NCI-H748 (cell line): ENCODE data around the gene P2RY12.

ENCODE experiments used
- DNase-seq: peaks from one replicate; lab custom pipeline; 2025; ENCODE audit not compliant: unreplicated experiment; lab: John Stamatoyannopoulos, UW

Gene P2RY12

DNA sequence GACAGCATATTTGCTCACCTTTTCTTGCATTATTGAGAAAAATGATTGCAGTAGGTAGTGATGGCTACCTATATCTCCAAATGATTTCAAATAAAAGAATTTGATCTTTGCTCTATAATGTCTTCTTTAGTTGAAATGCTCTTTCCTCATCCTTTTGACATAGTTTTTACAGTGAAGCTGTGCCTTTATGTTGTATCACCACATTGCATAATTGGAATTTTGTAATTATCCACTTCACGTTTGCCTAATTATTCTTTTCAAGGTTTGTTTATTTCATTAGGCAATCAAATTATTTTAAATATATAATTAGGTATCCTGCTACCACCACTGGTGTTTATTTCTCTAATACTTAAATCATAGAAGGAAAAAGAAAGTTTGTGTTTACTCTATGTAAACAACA, 33.9 kb downstream of the P2RY12 start:
- DNase-seq, result no peak

DNA sequence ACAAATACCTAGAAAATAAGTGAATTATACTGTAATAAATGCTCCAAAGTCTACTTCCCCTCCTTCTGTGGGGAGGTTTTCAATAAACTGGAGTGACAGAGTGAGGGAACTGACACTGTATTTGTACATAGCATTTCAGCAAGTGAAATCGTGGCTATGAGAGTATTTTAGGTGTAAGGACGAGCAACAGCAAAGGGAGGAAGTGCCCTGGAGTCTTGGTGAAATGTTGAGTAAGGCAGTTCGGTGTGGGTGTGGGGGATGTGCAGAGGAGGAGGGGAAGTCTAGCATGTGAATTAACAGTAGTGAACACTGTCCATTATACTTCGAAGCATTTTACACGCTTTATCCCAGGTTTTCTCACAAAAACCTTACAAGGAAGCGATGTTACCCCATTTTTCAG, 37.1 kb downstream of the P2RY12 start:
- DNase-seq, result no peak

DNA sequence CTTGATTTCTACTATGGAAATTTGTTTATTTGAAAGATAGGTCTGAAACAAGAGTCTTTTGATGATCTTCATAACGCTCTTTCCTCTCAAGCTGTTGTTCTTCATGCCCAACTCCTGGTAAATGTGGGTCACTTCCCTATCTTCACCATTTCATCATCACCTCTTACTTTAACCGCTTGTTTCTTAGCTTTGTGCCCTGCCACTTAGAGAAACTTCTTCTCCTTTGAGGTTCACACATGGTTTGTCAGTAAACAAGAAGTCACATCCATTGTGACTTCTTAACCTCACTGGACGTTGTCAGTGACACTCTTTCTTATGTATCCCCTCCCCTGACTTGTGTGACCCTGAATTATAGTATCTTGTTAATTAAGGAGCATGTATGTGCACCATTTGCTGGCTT, 38.3 kb downstream of the P2RY12 start:
- DNase-seq, result no peak

DNA sequence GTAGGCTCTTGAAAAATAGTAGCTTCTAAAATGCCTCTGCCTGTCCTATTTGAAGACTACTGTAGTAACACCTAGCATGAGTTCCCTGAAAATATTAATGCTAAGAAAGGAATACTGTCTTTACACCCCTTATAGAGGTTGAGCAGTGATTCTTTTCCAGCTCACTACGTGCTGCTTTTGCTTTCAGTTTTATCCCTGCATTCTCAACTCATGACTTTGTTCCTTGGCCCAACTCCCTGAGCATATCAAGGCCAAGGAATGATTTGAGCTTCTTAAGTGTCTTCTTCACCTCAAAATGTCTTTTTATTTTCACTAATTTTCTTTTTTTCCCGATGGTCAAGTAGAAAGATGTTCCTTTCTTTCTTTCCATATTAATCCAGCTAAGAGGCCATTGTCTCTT, 38.7 kb downstream of the P2RY12 start:
- no peak for DNase-seq

DNA sequence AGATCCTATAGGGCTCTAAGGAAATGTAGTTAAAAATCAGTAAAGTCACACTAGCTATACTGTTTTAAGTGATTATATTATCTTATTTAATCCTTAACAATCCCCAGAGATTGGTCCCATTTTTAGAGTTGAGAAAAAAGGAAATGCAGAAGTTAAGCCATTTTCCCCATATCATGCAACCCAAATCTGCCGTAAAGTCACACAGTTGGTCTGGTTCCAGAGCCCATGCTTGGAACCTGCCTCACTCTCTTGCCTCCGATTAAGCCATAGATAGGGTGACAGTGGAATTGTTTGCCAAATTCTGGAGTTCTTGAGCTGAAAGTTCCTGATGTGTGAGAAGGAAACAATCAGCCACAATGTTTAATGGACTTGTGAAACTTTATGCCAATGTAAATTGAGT, 52.9 kb downstream of the P2RY12 start:
- DNase-seq, result no peak

DNA sequence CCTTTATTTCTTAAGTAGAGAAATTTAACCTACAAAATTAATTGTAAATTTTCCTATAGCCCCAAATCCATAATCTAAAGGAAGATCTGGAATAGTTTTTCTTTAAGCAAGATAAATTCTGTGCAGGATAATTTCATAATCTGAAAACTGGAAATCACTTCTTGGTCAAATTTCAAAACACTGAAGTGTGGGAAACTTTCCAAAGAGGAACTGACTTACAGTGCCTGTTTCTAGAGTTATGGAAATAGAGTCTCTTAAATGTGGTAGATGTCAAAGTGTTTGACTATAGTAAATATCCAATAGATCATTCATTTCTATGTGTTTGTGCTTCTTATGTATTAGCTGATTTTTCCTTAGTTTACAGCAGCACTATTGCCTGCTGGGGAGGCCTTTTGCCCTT, 53.7 kb downstream of the P2RY12 start:
- no peak for DNase-seq

DNA sequence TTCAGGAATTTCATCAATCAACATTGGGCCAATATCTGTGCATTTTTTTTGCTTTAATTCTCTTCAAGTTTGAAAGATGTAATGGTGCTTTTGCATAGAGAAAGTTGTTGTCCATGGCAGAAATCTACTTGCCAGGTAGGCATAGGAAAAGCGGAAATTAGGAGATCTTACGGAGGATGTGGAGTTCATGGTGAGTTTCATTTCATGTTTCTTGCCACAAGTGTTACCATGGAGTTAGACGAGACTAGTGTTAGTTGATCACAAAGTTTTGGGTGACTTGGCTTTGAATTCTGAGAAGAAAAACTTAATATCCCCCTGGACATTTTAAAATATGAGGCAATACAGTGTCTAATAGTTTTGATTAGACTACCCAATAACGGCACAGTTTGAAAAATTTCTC, 54.2 kb downstream of the P2RY12 start:
- DNase-seq, result no peak

DNA sequence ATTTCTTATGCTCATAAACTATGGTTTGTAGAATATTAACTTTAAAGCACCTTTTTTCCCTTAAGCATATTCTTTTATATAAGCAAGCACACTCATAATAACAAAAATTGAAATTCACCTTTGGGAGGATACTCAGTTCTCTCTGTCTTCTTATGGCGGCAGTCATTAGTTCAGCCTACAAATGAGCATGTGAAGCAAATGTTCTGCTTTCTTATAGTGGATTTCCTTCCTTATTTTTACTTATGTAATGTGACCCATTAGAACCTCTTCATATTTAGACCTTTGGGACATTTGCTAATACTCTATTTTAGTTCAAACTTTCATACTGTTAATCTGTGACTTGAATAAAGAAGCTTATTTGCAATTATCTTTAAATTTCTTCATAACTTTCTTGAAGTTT, 55.2 kb downstream of the P2RY12 start, which contains the start of gene P2RY13:
TSS of gene P2RY13 (minus strand) at position 187 of the 400 bp plus-strand sequence. CDS start at position 166, 21 bp downstream.
- no peak for DNase-seq

DNA sequence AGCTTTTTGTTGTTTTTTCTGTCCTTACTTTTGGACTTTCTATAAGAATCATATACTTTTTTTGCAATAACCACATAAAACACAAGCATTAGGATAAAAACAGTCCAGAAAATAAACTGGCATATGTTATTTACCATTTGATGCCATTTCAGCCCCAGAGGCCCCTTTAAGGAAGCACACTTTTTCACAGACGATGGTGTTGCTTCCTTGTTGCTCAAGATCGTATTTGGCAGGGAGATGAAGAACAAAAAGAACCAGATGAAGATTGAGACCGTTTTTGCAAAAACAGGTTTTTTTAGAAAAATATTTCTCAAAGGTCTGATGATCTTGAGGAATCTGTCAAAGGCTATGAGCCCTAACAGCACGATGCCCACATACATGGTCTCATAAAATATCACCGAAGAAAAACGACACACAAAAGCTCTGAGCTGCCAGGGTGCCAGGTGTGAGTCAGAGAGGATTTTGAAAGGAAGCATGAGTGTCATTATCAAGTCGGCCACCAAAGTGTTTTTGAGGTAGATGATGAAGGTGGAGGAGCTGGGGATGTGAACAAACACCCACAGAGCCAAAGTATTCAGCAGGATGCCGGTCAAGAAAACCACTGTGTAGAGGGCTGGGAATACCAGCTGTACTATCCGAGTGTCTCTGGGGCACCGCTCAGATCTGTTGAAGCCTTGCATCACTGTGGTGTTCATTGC, 56.1 kb downstream of the P2RY12 start:
- DNase-seq, result no peak

DNA sequence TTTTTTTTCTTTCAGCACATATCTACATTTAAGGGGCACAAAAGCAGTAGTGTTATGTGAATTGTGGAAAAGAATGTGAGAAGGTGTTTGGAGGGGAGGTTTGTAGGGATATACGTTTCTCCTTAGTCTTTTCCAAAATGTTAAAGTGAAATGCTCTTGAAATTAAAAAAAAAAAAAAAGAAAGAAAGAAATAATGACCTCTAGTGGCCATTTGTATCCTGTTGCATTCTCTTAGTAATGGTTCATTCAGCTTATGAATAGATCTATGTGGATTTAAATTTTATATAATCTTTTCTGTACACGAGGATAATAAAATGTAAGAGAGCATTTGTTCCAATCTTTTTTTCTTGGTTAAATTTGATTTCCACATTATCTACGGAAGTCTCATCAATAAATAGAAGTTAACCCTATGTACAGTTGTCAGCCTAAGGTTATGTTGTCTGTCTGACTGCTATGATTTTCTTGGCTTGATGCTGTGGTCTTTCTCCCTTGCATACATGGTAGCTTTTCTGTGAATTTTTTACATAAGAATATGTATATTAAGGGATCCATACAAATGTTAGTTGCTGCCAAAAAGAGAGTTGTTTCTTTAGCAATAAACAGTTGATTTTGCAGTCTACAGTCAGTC, 56.9 kb downstream of the P2RY12 start:
- no peak for DNase-seq

DNA sequence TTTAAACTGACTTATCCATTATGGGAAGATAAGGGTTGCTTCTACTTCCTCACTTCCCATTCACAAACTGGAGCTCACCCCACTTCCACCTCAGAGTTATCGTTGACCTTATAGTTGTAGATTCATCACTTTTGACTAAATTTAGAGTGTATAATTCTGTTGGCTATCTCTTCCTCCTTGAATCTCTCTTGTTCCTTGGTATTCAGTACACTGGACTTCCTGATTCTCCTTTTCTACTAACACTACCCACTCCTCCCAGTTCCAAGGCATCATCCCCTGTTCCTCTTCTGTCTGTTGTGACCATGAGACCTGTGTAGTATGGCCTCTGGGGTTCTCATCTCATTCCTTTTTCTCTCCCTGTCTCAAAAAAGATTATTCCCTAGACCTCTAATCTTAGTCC, 62.0 kb downstream of the P2RY12 start:
- no peak for DNase-seq

DNA sequence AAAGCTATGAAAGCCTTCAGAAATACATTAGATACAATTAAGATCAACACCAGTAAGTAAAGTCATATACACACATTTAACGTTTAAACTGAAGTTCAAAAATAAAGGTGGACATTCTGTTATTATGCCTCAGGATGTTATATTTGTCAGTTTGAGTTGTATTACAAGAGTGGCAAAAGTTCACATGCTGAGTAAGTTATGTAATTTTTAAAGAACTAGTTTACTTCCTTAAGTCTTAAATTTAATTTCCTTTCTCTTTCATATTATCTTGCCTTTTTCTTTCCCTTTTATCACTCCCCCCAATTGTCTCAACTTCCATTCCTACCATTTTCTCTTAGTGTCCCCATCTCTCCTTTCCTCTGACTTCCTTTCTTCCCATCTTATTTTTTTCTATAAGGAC, 63.0 kb downstream of the P2RY12 start:
- DNase-seq, result no peak

DNA sequence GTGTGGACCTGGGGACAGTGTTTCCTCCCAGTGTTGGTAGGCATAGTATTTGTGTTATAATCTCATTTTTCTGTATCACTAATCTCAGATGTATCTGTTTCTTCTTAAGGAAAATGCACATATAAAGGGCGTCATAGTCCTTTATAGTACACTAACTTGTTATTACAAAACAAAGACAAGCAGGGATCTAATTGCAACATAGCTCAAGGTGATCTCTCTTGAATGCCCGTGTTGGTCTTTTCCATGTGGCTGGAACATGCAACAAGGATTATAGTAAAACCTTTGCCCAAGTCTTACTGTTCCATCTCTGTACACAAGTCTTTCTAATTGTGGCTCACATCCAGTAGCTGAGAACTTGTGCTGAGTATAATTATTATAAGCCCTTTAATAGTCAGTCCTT, 64.4 kb downstream of the P2RY12 start:
- no peak for DNase-seq

DNA sequence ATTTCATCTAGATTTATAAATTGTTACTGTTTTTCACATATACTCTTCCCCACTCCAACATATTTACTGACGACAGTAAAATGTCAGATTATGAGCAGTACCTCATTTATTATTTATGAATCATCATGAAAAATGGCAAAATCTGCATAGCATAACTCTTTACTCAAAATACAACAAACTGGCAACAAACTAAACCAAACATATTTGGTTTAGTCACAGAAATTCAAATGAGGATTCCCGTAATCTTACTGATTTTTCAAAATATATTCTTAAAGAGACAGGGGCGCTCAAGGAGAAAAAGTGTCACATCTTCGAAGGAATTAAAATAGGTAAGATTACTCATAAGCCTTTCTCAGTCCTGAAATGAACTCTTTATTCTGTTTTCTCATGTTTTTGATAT, 64.9 kb downstream of the P2RY12 start:
- DNase-seq, result no peak

DNA sequence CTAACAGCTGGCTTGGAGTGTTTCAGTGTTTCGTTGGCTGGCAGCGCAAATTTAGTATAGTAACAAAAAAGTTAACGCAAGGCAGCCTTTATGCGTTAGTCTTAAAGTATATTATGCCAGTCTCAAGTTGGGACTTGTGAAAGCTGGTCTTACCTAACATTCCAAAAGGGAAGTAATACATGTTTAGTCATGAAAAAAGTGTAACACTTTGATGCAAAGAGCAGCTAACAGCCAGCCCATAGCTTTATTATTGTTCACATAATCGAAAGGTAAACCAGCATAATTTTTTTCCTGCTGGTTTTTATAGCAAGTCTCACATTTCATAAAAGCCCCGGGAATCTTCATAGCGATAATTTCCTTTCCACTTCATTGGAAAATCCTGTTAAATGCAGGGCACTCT, 65.6 kb downstream of the P2RY12 start:
- DNase-seq, result no peak

DNA sequence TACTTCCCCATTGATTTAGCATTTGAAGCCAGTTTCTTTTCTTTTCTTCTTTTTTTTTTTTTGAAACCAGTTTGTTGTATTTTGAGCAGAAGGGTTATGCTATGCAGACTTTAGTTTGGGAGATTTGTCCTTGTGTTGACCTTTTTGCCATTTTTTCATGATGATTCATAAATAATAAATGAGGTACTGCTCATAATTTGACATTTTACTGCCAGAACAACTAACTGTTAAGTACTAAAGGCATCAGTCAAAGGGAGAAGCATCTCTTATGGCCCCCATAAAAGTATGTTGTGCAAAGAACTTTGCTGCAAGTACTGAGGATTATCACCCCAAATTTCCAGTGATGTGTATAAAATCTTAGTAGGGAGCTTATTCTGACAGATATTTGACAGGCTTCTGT, 66.2 kb downstream of the P2RY12 start:
- DNase-seq, result no peak

DNA sequence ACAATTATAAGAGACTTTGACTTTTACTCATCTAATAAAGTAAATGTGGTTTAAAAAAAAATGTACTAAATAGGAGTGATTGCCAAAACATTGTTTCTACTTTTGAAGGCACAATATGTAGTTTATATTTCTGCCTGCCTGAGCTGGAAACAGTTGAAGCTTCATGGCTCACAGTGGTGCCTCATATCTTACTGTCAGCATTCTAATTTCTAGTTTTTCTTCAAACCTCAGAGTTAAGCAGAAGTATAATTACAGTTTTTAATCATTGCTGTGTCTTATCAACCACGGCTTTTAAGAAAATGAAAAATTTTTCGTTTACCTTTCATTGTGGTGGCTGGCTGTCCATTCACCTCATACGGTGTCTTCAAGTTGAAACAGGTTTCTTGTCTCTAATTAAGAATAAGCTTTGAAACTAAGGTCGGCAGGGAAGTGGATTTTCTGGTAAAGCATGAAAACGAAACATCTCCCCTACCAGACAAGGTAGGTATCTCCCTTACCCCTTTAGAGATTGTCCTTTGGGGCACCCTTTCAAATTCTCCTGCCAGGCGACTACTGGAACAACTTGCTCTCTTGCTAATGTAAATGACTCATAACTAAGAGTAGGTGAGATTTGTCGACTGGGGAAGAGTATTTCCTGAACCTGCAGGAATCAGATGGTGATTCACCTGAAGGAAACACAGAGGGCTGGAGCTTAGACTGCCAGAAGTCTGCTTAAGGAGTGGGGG, 68.1 kb downstream of the P2RY12 start, which contains the start of gene GPR87:
TSS of gene GPR87 (minus strand) at position 554 of the 725 bp plus-strand sequence. CDS start 16,720 bp downstream, outside the sequence.
- no peak for DNase-seq

DNA sequence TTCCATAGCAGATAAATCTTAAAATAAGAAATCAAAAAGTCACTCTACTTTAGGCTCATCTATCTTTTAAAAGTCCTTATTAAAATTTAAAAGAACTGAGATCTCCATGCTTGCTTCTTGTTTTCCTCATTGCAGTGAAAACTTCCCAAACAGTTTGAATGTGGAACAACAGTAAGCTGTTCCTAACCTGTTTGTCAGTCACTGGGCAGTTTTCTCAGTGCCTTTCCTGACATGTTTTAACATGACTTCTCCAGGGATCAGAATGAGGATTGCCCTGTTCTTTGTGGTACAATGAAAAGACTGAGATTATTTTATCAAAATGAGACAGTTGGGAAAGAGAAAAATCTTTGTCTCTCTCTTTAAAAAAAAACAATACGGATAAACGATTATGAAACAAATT, 68.7 kb downstream of the P2RY12 start:
- DNase-seq, result no peak

DNA sequence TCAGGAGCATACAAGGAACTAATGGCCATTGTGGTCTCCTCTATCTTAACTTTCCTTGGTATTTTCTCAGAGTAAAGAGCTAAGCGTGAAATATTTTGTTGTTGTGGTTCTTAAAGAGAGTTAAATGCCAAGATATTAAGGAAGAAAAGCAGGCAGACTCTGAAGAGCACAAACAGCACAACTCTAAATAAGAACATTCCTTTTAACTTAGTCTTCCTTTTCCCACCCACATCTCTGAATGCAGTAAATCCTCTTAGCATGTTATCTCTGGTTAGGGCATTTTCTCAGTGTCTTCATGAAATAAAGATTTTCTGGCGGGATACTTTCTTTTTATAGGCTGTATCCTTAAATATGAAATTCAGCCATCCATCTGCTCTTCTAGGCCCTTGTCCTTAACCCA, 69.4 kb downstream of the P2RY12 start:
- DNase-seq, result no peak

DNA sequence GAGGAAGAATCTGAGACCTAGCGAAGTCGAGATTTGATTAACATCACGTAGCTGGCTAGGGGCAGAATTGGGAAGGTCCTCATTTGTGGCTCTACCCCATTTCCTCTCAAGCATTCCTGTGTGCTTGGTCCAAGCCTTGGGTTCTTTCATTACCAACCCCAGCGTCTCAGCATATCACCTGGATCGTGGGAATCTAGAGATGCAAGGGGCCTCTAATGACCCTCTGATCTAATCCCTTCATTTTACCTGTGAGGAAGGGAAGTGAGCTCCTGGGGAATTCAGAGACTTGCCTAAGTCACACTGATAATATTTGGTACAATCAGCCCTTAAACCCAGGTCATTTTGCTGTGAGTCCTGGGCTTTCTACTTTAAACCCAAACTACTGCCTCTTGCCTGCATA, 70.0 kb downstream of the P2RY12 start:
- no peak for DNase-seq

DNA sequence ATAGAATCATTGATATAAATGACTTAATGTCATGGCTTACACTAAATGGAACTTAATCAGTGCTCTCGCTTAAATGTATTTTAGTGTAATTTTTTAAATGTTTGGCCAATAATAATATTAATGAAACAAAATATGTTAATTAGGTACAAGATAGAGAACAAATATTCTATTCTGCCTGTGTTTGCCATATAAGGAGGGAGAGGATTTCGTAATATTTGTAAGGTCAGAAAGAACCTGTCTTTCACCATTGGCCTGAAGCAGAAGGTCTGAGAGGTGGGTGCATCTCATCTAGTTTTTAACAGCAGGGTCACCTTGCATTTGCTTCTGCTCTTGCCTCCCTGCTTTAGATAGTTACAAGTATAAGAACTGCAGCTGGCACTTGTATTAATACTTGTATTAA, 70.4 kb downstream of the P2RY12 start:
- DNase-seq, result no peak

DNA sequence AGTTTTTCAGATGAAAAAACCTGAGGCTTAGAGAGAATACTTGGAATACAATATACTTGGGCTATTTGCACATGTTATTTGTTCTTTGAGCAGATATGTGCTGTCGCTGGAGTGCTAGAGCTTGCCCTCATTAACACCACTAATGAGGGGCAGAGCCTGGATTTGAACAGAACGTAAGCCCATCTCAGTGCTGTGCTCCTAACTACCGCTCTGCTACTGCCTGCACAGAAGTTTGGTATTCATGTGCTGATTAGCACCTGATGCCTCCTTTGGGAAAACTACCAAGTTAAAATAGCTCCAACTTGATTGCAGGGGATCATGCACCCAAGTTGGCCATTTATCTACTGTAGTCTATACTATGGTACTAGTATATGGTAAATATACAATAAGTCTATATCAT, 71.6 kb downstream of the P2RY12 start:
- DNase-seq, result no peak
